Activated CD8-positive, alpha-beta T cell treated with anti-CD3 and anti-CD28 coated beads, Interleukin-2, amount 10 ng/mL, durations not matched to agents 7 days and 5 days (primary cell): ENCODE measurements around the gene RABGAP1. TPM values are rescaled to one million over a fixed set of nuclear protein-coding genes. Genes with fewer than 3 reads are reported as not detected.

Experiments
- ATAC-seq: fragments of 150-1000 bp; cut with Tn5 transposase; one replicate; pipeline ENCODE4 v1.10.0; 2021; ENCODE audit warnings: moderate library complexity
- CTCF ChIA-PET: fragments of 350-600 bp; sonication (Branson Sonifier 250); formaldehyde crosslinking; loops from one replicate; lab custom pipeline; 2021; ENCODE audit warnings: antibody characterized with exemption; lab: Charles Lee
- POLR2A ChIA-PET: fragments of 350-600 bp; sonication (Branson Sonifier 250); formaldehyde crosslinking; loops from one replicate; lab custom pipeline; 2021; ENCODE audit warnings: antibody characterized with exemption; lab: Charles Lee
- DNase-seq: peaks from one replicate; pipeline ENCODE4 v3.0.0-alpha.2; 2020
- H3K27ac Mint-ChIP-seq: one replicate; pipeline ENCODE4 v1.8.0; 2021; ENCODE audit warnings: mild to moderate bottlenecking, mixed read lengths
- H3K27me3 Mint-ChIP-seq: one replicate; pipeline ENCODE4 v1.8.0; 2021; ENCODE audit warnings: low read depth, mixed read lengths
- H3K36me3 Mint-ChIP-seq: one replicate; pipeline ENCODE4 v1.8.0; 2021; ENCODE audit warnings: low read depth, mixed read lengths
- H3K4me1 Mint-ChIP-seq: one replicate; pipeline ENCODE4 v1.8.0; 2021; ENCODE audit warnings: low read depth, mixed read lengths
- H3K4me3 Mint-ChIP-seq: one replicate; pipeline ENCODE4 v1.8.0; 2021; ENCODE audit warnings: mild to moderate bottlenecking, mixed read lengths
- H3K9me3 Mint-ChIP-seq: one replicate; pipeline ENCODE4 v1.8.0; 2022; ENCODE audit warnings: mixed read lengths; ENCODE audit not compliant: insufficient read depth
- total RNA-seq, 2 experiments: library from RNA; stranded (reverse); gene quantifications; one replicate each; pipeline ENCODE4 v1.2.3, GENCODE V29; 2021

RABGAP1 gene
- total RNA-seq, 2 experiments from 2014 or later, result 27.8 to 28.0 TPM

DNA sequence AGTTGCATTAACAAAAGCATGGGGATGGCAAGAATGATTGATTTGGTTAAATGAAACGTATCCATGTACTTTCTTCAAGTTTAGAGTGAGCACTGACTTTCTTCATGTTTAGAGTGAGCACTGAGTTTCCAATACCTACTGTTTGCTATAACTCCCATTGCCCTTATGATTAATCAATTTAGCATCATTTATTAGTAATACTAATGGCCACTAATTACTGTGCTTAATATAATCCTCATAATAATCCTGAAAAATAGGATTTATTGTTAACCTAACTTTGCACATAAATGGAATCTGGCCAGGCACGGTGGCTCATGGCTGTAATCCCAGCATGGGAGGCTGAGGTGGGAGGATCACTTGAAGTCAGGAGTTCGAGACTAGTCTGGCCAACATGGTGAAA, 70.6 kb downstream of the RABGAP1 start:
- POLR2A ChIA-PET, result no interaction called here
- DNase-seq (no peak), ATAC-seq (no peak)
- H3K36me3 Mint-ChIP-seq, result peaks cover 40% of the 10 kb centered on the region
- H3K27ac Mint-ChIP-seq, result no peak overlapping the region
- CTCF ChIA-PET, result no interaction called here
- H3K4me3 Mint-ChIP-seq, result no peak overlapping the region
- H3K4me1 Mint-ChIP-seq, result no peaks in the 10 kb centered on the region
- H3K9me3 Mint-ChIP-seq, result peaks cover 11% of the 10 kb centered on the region
- no peaks in the 10 kb centered on the region for H3K27me3 Mint-ChIP-seq

DNA sequence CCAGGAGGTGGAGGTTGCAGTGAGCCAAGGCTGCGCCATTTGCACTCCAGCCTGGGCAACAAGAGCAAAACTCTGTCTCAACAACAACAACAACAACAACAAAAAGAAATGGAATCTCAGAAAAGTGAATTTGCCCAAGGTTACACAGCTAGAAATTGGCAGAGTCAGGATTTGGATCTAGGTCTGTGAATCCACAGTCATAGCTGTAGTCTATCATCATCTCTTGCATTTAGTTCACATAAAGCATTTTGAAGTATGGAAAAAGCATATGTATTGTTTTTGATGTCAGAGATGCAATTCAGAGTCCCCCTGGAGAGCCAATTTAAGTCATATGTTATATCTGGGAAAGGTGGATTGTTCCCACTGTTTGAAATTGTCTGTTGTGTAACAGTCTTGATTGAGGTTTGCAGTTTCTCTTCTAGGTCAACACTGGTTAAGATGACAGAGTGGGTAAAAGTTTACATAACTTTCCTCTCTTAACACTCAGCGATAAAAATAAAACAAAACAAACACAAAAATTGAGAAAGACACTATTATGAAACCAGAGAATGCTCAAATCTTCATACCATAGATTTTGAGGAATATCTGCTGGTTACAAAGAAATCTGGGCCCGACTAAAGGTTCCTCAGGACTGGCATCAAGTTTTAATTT, 71.2 kb downstream of the RABGAP1 start:
- Mint-ChIP-seq H3K4me3 (no peak overlapping the region), H3K4me1 (no peaks in the 10 kb centered on the region), H3K27ac (no peak overlapping the region), H3K36me3 (peaks cover 40% of the 10 kb centered on the region), H3K9me3 (peaks cover 11% of the 10 kb centered on the region), H3K27me3 (no peaks in the 10 kb centered on the region)
- DNase-seq (no peak), ATAC-seq (no peak)
- CTCF ChIA-PET, result no interaction called here
- POLR2A ChIA-PET, result no interaction called here

DNA sequence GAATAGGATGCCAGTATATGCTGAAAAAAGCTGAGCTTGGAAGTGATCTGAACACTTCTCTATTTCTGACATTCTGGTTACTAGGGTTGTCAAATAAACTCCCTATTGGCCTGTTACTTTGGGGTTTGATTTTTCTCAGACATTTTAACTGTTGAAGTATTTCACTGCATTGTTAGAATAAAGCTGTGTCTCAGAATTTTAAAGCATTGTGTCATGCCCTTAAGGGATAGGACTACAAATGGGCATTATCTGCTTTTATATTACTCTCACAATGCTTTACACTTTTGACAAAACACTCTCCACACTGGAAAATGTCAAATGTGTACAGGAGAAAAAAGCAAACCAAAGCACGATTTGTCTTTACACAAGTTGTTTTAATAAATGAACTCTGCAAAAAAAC, 75.8 kb downstream of the RABGAP1 start:
- Mint-ChIP-seq H3K27me3 (no peaks in the 10 kb centered on the region), H3K4me1 (no peaks in the 10 kb centered on the region), H3K9me3 (peaks cover 11% of the 10 kb centered on the region), H3K4me3 (no peak overlapping the region), H3K27ac (no peak overlapping the region), H3K36me3 (peaks cover 42% of the 10 kb centered on the region)
- ChIA-PET CTCF (interaction anchor here (0.7 kb wide), 1 partner anchor 1724 kb away, joined by 3 read pairs; no protein-coding TSS in a partner anchor), POLR2A (no interaction called here)
- DNase-seq (no peak), ATAC-seq (no peak)

DNA sequence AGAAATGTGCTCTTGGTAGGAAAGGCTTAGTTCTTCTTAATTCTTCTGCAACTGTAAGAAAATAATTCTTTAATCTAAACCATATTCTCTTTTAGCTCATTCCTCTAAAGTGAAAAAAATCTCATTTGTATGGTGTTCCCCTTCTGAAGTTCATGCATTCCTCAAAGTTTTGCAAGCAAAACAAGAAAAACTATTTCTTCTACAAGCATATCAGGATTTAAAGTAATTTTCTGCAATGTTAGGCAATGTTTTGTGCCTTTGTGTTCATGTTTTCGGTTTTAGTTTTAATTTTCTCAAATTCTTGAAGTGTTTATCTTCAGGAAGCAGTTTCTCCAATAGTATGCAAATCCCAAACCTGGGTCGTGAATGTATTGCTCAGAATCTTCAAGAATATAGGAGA, 80.0 kb downstream of the RABGAP1 start:
- ChIA-PET POLR2A (no interaction called here), CTCF (interaction anchor here (0.6 kb wide), 1 partner anchor 30 kb away, joined by 3 read pairs; no protein-coding TSS in a partner anchor)
- Mint-ChIP-seq H3K4me3 (no peak overlapping the region), H3K36me3 (peaks cover 8% of the 10 kb centered on the region), H3K9me3 (no peaks in the 10 kb centered on the region), H3K27me3 (no peaks in the 10 kb centered on the region), H3K27ac (no peak overlapping the region), H3K4me1 (no peaks in the 10 kb centered on the region)
- DNase-seq (no peak), ATAC-seq (no peak)

DNA sequence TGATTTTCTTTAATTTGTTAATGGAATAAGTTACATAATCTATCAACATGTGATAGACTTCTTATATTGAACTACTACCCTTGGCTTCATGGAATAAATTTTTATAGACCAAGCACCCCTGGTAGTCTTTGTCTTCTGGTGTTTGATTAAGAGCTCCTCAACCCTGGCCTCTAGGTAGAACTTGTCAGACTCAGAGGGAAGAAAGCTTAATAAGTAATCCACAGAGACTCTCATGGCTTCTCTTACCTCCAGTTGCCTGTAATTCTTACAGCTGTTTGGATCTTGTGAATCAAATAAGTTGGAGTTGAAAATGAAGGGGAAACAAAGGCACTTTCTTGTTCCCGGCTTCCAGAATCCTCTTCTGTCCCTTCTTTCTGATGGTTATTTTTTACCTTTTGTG, 85.6 kb downstream of the RABGAP1 start:
- no peak overlapping the region for H3K27ac Mint-ChIP-seq
- POLR2A ChIA-PET, result no interaction called here
- peaks cover 4% of the 10 kb centered on the region for H3K36me3 Mint-ChIP-seq
- no peaks in the 10 kb centered on the region for H3K9me3 Mint-ChIP-seq
- H3K27me3 Mint-ChIP-seq, result no peaks in the 10 kb centered on the region
- DNase-seq, result no peak
- ATAC-seq, result no peak
- H3K4me3 Mint-ChIP-seq, result no peak overlapping the region
- CTCF ChIA-PET, result interaction anchor here (1.2 kb wide), 1 partner anchor 35 kb away, joined by 3 read pairs; no protein-coding TSS in a partner anchor
- H3K4me1 Mint-ChIP-seq, result peaks cover 6% of the 10 kb centered on the region

DNA sequence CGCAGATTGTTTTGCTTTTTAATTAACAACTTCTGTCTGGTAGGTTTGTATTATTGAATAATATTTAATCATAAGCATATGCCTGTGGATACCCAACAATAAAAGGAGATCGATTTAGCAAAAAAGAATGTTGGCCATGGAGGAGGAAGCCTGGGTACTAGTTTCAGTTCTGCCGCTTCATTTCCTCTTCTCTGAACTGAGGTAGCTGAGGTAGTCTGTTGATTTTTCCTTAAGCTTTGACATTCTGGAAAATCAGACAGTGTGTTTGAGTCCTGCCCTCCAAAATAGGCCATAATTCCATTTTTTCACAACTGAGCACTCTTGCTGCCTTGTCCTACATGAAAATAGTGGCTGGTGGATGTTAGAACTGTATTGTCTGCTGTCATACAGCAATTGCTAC, 86.7 kb downstream of the RABGAP1 start:
- H3K9me3 Mint-ChIP-seq, result no peaks in the 10 kb centered on the region
- CTCF ChIA-PET, result interaction anchor here (1.2 kb wide), 1 partner anchor 36 kb away, joined by 3 read pairs; no protein-coding TSS in a partner anchor
- peaks cover 4% of the 10 kb centered on the region for H3K36me3 Mint-ChIP-seq
- H3K4me1 Mint-ChIP-seq, result peaks cover 6% of the 10 kb centered on the region
- no peak overlapping the region for H3K27ac Mint-ChIP-seq
- POLR2A ChIA-PET, result interaction anchor here (0.7 kb wide), 1 partner anchor 115 kb away, joined by 3 read pairs; the partner anchor contains the start of gene ZBTB6
- no peak overlapping the region for H3K4me3 Mint-ChIP-seq
- DNase-seq, result no peak
- no peak for ATAC-seq
- no peaks in the 10 kb centered on the region for H3K27me3 Mint-ChIP-seq

DNA sequence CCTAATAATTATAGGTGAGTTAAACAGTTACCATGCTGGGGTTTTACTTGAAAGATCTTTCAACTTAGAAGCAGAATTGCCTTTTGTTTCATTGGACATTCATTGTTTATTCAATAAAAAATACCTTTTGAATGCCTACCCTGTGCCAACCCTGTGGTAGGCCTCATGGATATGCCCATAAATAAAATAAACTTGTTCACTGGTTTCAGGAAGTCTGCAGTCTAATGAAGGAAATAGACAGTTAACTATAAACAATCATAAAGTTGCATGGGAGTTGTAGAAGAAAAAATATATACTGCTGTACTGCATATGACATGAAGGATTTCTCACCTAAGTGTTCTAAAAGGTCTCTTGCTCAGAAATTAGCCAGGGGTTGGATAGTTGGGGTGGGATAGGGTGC, 87.3 kb downstream of the RABGAP1 start:
- H3K9me3 Mint-ChIP-seq, result no peaks in the 10 kb centered on the region
- no peaks in the 10 kb centered on the region for H3K27me3 Mint-ChIP-seq
- no peak overlapping the region for H3K4me3 Mint-ChIP-seq
- H3K27ac Mint-ChIP-seq, result no peak overlapping the region
- DNase-seq (no peak), ATAC-seq (no peak)
- peaks cover 4% of the 10 kb centered on the region for H3K36me3 Mint-ChIP-seq
- ChIA-PET POLR2A (no interaction called here), CTCF (no interaction called here)
- H3K4me1 Mint-ChIP-seq, result peaks cover 6% of the 10 kb centered on the region

DNA sequence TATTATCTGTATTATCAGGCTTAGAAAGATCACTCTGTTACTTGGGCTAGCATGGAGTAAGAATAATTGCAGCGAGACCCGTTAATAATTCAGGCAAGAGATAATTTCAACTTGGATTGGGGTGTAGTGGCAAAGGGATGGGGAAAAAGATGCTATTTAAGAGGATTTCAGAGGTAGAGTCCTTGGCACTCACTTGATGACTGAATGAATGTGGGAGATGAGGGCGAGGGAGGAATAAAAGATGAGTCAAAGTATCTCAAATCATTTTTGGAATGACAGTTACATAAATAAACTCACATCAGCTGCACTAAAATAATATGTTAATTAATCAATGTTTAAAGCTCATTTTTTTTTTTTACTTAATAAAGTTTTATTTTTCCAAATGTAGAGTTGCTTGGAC, 88.2 kb downstream of the RABGAP1 start:
- H3K4me3 Mint-ChIP-seq, result no peak overlapping the region
- CTCF ChIA-PET, result interaction anchor here (1.1 to 1.2 kb wide), 2 partner anchors 18 to 25 kb away, joined by 3 read pairs; no protein-coding TSS in a partner anchor

DNA sequence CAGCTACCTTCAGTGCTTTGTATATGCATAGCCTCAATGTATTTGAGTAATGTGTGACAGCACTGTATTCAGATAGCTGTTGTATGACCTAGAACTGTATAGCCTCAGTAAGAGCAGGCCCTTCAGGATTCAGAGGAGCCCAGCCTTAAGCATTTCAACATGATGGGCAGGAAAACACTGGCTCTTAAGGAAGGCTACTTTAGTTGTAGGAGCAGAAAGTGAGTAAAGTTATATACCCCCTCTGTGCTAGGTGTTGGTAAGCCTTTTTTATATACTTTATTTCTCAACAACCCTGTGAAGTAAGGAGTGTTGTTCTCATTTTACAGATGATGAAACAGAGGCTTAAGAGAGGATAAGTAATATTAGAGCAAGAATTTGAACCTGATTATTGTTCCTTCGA, 91.1 kb downstream of the RABGAP1 start:
- Mint-ChIP-seq H3K4me3 (no peak overlapping the region), H3K27ac (no peak overlapping the region), H3K36me3 (peaks cover 7% of the 10 kb centered on the region), H3K4me1 (peaks cover 6% of the 10 kb centered on the region), H3K27me3 (no peaks in the 10 kb centered on the region), H3K9me3 (no peaks in the 10 kb centered on the region)
- no peak for ATAC-seq
- POLR2A ChIA-PET, result no interaction called here
- CTCF ChIA-PET, result no interaction called here
- DNase-seq, result no peak

More for the DNA sequence above, 88.2 kb downstream of the RABGAP1 start:
- Mint-ChIP-seq H3K27ac (no peak overlapping the region), H3K27me3 (no peaks in the 10 kb centered on the region), H3K9me3 (no peaks in the 10 kb centered on the region), H3K36me3 (peaks cover 4% of the 10 kb centered on the region), H3K4me1 (peaks cover 6% of the 10 kb centered on the region)
- no peak for ATAC-seq
- DNase-seq, result no peak
- POLR2A ChIA-PET, result no interaction called here

DNA sequence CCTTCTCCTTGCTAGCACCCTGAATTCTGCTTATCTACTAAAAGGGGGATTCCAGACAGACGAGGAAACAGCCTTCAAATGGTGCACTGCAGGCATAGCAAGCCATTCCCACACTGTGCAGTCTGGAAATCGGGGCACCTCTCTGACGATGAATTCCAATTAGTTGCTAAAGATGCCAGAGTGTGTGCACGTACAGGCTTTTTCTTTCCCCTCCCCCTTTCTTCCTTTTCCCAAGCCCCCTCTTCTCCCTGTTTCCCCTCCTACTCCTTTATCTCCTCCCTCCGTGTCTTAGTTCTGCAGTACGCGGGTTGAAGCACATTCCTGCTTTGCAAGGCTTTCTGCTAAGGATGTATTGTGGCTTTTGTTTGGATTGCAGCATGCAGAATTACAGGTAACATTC, 92.5 kb downstream of the RABGAP1 start, which contains the start of gene GPR21:
GPR21 (plus strand) TSS at position 316 of the 400 bp plus-strand sequence. CDS start 900 bp downstream, outside the sequence.
- no peaks in the 10 kb centered on the region for H3K9me3 Mint-ChIP-seq
- POLR2A ChIA-PET, result no interaction called here
- no peak within 1 kb of the TSS for H3K27ac Mint-ChIP-seq
- CTCF ChIA-PET, result no interaction called here
- DNase-seq (no peak), ATAC-seq (no peak)
- no peak within 1 kb of the TSS for H3K4me3 Mint-ChIP-seq
- peaks cover 3% of the 10 kb centered on the region for H3K36me3 Mint-ChIP-seq
- no peaks in the 10 kb centered on the region for H3K27me3 Mint-ChIP-seq
- no peaks in the 10 kb centered on the region for H3K4me1 Mint-ChIP-seq

DNA sequence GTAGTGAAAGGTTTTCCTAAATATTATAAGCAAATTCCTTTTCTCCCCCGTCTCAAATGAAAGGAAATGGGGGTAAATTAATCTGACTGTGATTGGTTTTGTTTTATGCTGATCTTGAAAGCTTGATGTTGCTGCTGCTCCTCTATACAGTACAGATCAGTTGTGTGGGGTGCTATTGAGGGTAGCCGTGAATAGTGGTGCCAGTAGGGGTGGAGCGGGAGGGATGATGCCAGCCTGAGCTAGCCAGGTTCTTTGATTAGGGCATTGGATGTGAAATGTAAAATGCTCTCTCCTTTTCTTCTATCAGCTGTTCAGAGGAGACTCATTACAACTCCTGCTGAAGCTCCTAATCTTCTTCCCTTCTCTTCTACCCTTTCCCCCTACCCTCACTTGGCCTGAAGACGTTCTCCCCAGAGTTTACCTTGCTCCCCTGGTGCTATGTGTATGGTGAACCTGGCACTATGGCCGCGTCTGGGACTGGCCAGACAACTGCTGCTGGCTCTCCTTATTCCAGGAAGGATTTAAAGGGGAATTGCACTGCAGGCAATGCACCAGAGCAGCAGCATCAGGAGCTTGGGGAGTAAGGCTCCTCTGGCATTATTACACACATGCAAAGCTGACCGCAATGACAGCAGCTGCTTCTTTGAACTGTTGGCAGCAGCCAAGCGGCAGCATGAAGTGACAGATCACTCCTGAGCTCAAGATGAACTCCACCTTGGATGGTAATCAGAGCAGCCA, 93.2 kb downstream of the RABGAP1 start:
- DNase-seq (no peak), ATAC-seq (no peak)
- POLR2A ChIA-PET, result no interaction called here
- H3K27ac Mint-ChIP-seq, result no peak overlapping the region
- CTCF ChIA-PET, result no interaction called here
- no peaks in the 10 kb centered on the region for H3K4me1 Mint-ChIP-seq
- H3K36me3 Mint-ChIP-seq, result peaks cover 4% of the 10 kb centered on the region
- H3K27me3 Mint-ChIP-seq, result no peaks in the 10 kb centered on the region
- no peaks in the 10 kb centered on the region for H3K9me3 Mint-ChIP-seq
- H3K4me3 Mint-ChIP-seq, result no peak overlapping the region

DNA sequence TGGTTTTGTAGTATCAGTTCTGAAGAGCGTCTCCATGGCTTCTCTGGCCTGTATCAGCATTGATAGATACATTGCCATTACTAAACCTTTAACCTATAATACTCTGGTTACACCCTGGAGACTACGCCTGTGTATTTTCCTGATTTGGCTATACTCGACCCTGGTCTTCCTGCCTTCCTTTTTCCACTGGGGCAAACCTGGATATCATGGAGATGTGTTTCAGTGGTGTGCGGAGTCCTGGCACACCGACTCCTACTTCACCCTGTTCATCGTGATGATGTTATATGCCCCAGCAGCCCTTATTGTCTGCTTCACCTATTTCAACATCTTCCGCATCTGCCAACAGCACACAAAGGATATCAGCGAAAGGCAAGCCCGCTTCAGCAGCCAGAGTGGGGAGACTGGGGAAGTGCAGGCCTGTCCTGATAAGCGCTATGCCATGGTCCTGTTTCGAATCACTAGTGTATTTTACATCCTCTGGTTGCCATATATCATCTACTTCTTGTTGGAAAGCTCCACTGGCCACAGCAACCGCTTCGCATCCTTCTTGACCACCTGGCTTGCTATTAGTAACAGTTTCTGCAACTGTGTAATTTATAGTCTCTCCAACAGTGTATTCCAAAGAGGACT, 94.2 kb downstream of the RABGAP1 start:
- Mint-ChIP-seq H3K27me3 (no peaks in the 10 kb centered on the region), H3K9me3 (no peaks in the 10 kb centered on the region), H3K27ac (no peak overlapping the region), H3K4me3 (no peak overlapping the region), H3K4me1 (no peaks in the 10 kb centered on the region), H3K36me3 (peaks cover 4% of the 10 kb centered on the region)
- ATAC-seq (no peak), DNase-seq (no peak)
- POLR2A ChIA-PET, result no interaction called here
- CTCF ChIA-PET, result no interaction called here
